ENCODE results near the gene CARNS1. TPM values are rescaled to one million over a fixed set of nuclear protein-coding genes. Genes with fewer than 3 reads are reported as not detected.

The CARNS1 gene
- total and polyA plus RNA-seq, 7 donors, result 0.16 to 0.83 (median 0.55) TPM; not detected in 2

DNA sequence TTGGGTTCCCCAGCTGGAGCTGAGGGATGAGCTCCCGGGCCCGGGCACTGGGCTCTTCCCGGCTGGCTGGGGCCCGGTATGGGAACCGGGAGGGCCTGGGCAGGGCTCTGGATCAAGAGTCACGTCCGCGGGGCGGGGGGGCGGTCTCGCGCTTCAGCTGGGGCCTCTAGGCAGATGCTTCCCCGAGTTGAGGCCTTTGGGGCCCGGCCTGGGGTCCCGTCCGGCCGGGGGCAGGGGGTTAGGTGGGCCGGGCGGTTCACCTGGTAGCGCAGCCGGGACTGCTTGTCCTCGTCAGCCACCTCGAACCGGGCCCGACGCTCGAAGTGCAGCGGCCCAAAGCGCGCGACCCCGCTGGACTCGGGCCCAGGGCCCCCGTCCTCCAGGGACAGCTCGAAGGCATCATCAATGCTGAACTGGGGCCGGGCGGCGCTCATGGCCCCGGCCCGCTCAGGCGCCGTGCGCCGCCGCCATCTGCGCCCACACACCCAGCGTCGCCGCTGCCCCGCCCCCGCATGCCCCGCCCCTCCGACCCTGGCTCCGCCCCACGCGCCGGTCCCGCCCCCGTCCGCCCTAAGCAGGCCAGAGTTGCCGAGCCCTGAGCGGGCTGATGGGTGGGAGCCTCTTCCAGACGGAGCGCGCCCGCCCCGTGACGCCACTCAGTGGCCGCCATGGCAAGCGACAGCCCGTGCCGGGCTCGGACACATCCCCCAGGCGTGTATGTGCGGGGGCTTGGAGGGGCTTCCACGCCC is 53.5 kb downstream of the CARNS1 start, which contains the start of gene TMEM134:
TSS of gene TMEM134 (minus strand) at position 493 of the 749 bp plus-strand sequence. CDS start at position 434, 59 bp downstream.
- WGBS, 2 donors, result 0 to 1% methylated on average over 76 of the region's 76 CpGs
- Histone ChIP-seq H3K36me3 (no peaks in the 10 kb centered on the region), H3K4me3 (peak within 1 kb of the TSS; percentile 90 to 96 (median 93)), H3K27me3 (no peaks in the 10 kb centered on the region), H3K4me1 (peaks cover 0 to 47% (median 35%) of the 10 kb centered on the region in 4 donors), H3K27ac (peak within 1 kb of the TSS; percentile 91 to 95 (median 92)), H3K9me3 (no peaks in the 10 kb centered on the region)
- peak; percentile 97 for DNase-seq
- intact Hi-C loops (cut with DNase I), result loop anchor here (1.0 to 2.0 kb wide), 4 partner anchors 13 to 68 kb away; partner anchors contain the start of genes PPP1CA and RPS6KB2
- peak; percentile 77 to 97 (median 92) for TF ChIP-seq POLR2AphosphoS5 (IDR thresholded peaks at IDR 0.05)
- TF ChIP-seq, protein P1, sequence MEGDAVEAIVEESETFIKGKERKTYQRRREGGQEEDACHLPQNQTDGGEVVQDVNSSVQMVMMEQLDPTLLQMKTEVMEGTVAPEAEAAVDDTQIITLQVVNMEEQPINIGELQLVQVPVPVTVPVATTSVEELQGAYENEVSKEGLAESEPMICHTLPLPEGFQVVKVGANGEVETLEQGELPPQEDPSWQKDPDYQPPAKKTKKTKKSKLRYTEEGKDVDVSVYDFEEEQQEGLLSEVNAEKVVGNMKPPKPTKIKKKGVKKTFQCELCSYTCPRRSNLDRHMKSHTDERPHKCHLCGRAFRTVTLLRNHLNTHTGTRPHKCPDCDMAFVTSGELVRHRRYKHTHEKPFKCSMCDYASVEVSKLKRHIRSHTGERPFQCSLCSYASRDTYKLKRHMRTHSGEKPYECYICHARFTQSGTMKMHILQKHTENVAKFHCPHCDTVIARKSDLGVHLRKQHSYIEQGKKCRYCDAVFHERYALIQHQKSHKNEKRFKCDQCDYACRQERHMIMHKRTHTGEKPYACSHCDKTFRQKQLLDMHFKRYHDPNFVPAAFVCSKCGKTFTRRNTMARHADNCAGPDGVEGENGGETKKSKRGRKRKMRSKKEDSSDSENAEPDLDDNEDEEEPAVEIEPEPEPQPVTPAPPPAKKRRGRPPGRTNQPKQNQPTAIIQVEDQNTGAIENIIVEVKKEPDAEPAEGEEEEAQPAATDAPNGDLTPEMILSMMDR (IDR thresholded peaks at IDR 0.05), result peak in 1 of 4 experiments; percentile 41
- TF ChIP-seq EP300 (IDR thresholded peaks at IDR 0.05), result no peak
- peak; percentile 74 to 86 for TF ChIP-seq POLR2A (IDR thresholded peaks at IDR 0.05)

DNA sequence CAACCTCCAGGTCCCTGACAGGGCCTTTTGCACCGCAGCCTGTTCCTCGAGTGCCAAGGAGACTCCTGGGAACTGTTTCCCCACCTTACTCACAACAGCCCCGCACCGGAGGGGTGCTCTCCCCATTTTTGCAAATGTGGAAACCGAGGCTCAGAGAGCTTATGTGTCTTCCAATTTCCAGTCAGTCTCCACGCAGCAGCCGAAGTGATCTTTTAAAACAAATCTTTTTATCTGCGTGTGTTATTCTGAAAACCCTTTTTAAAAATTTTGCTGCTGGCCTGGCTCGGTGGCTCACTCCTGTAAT is 54.0 kb downstream of the CARNS1 start:
- WGBS, 2 donors, result 6 to 18% methylated on average over 9 of the region's 9 CpGs
- TF ChIP-seq POLR2A (IDR thresholded peaks at IDR 0.05) (no peak), EP300 (IDR thresholded peaks at IDR 0.05) (no peak), POLR2AphosphoS5 (IDR thresholded peaks at IDR 0.05) (no peak)
- TF ChIP-seq, protein P1 (IDR thresholded peaks at IDR 0.05), result no peak
- intact Hi-C loops (cut with DNase I), result loop anchor here (1.0 to 2.0 kb wide), 4 partner anchors 13 to 69 kb away; partner anchors contain the start of genes PPP1CA and RPS6KB2

DNA sequence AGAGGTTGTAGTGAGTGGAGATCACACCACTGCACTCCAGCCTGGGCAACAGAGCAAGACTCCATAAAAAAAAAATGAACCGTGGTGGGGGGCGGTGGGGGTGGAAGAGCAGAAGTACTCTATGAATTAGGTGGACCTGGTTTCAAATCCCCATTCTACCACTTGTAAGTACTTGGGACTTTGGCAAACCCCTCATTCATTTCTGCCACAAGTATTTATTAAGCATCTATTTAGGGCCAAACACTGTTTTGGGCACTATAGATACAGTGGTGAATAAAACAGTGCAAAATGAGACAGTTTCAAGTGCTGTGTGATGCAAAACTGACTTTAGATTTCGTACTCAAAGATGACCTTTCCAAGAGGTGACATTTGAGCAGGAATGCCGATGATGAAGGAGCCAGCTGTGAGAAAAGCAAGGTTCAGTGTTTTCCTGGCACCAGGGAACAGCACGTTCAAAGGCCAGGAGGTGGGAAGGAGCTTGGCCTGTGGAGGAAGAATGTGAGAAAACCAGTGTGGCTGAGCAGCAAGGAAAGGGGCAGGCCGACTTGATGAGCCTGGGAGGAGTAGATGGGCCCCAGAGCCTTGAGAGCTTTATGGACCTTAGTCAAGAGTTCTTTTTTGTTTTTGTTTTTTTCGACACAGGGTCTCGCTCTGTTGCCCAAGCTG is 55.0 kb downstream of the CARNS1 start:
- 78 to 81% methylated on average over 8 of the region's 8 CpGs for WGBS, 2 donors
- intact Hi-C loops (cut with DNase I), result no loop called here
- no peak overlapping the region for H3K4me3 ChIP-seq
- TF ChIP-seq POLR2A (IDR thresholded peaks at IDR 0.05) (no peak), POLR2AphosphoS5 (IDR thresholded peaks at IDR 0.05) (no peak), EP300 (IDR thresholded peaks at IDR 0.05) (no peak)
- TF ChIP-seq, protein P1 (IDR thresholded peaks at IDR 0.05), result no peak
- peak overlapping the region in 1 of 4 donors; percentile 93 for H3K27ac ChIP-seq
- H3K4me1 ChIP-seq, result peaks cover 0 to 34% (median 22%) of the 10 kb centered on the region in 4 donors
- no peak for DNase-seq
- H3K27me3 ChIP-seq, result no peaks in the 10 kb centered on the region
- H3K36me3 ChIP-seq, result no peaks in the 10 kb centered on the region
- H3K9me3 ChIP-seq, result no peaks in the 10 kb centered on the region

More for the DNA sequence above, 54.0 kb downstream of the CARNS1 start:
- peaks cover 0 to 42% (median 30%) of the 10 kb centered on the region in 4 donors for H3K4me1 ChIP-seq
- H3K27me3 ChIP-seq, result no peaks in the 10 kb centered on the region
- no peaks in the 10 kb centered on the region for H3K9me3 ChIP-seq
- peak overlapping the region; percentile 91 to 95 (median 92) for H3K27ac ChIP-seq
- H3K36me3 ChIP-seq, result no peaks in the 10 kb centered on the region
- DNase-seq, result no peak
- H3K4me3 ChIP-seq, result peak overlapping the region; percentile 90 to 96 (median 93)

DNA sequence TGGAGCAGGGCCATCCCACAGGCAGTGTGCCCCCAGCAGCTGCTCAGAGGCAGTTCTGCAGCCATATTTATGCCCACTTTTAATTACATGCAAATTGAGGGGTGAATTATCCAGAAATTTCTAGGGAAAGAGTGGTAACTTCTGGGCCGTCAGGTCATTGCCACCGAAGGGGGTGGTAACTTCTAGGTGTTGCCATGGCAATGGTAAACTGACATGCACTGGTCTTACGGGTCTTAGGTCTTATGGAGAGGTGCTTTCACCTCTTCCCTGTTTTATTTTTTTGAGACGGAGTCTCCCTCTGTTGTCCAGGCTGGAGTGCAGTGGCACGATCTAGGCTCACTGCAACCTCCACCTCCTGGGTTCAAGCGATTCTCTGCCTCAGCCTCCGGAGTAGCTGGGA is 57.4 kb downstream of the CARNS1 start:
- no peaks in the 10 kb centered on the region for H3K9me3 ChIP-seq
- WGBS, 2 donors, result 78 to 81% methylated on average over 7 of the region's 7 CpGs
- H3K36me3 ChIP-seq, result no peaks in the 10 kb centered on the region
- TF ChIP-seq POLR2A (IDR thresholded peaks at IDR 0.05) (no peak), EP300 (IDR thresholded peaks at IDR 0.05) (no peak), POLR2AphosphoS5 (IDR thresholded peaks at IDR 0.05) (no peak)
- TF ChIP-seq, protein P1 (IDR thresholded peaks at IDR 0.05), result no peak
- intact Hi-C loops (cut with DNase I), result no loop called here
- H3K4me1 ChIP-seq, result peaks cover 0 to 16% (median 10%) of the 10 kb centered on the region in 4 donors
- H3K27ac ChIP-seq, result no peak overlapping the region
- no peak for DNase-seq
- no peak overlapping the region for H3K4me3 ChIP-seq
- no peaks in the 10 kb centered on the region for H3K27me3 ChIP-seq

Small RNA genes within 50 kb of the gene (small RNA-seq; reads per million reads assigned to genes)
- 0 reads per million in 3 donors for gene RNU6-1238P

Other genes with a start within 250 kb of the CARNS1 start
- gene GRK2, start 149.2 kb upstream of the CARNS1 start, total RNA-seq, result 10 to 100 TPM; 32.1 to 48.2 (median 38.9) TPM
- gene GRK2, start 149.2 kb upstream of the CARNS1 start, polyA plus RNA-seq, result 100 to 1,000 TPM in 1 of 3 donors, 10 to 100 TPM in 2; 88.3 to 152 (median 92.0) TPM
- gene ANKRD13D, start 126.4 kb upstream of the CARNS1 start, total RNA-seq, result 10 to 100 TPM; 23.9 to 45.7 (median 24.2) TPM
- gene ANKRD13D, start 126.4 kb upstream of the CARNS1 start, polyA plus RNA-seq, result 10 to 100 TPM in 2 of 3 donors, 1 to 10 TPM in 1; 9.0 to 42.2 (median 16.8) TPM
- 10 to 100 TPM; 20.0 to 37.7 (median 26.6) TPM for gene SSH3, start 112.1 kb upstream of the CARNS1 start, total RNA-seq
- gene SSH3, start 112.1 kb upstream of the CARNS1 start, polyA plus RNA-seq, result 10 to 100 TPM; 15.6 to 39.0 (median 21.3) TPM
- 10 to 100 TPM; 48.5 to 78.9 (median 67.0) TPM for gene POLD4, start 62.1 kb upstream of the CARNS1 start, total RNA-seq
- gene POLD4, start 62.1 kb upstream of the CARNS1 start, polyA plus RNA-seq, result 100 to 1,000 TPM; 381 to 748 (median 498) TPM
- 10 to 100 TPM in 1 of 4 donors, 1 to 10 TPM in 3; 2.9 to 49.8 (median 6.6) TPM for gene CLCF1, start 42.1 kb upstream of the CARNS1 start, total RNA-seq
- gene CLCF1, start 42.1 kb upstream of the CARNS1 start, polyA plus RNA-seq, result 1 to 10 TPM in 2 of 3 donors, under 1 TPM in 1; 0.92 to 6.5 (median 2.4) TPM
- gene RAD9A, start 23.7 kb upstream of the CARNS1 start, total RNA-seq, result 10 to 100 TPM; 11.4 to 18.1 (median 16.5) TPM
- gene RAD9A, start 23.7 kb upstream of the CARNS1 start, polyA plus RNA-seq, result 10 to 100 TPM in 1 of 3 donors, 1 to 10 TPM in 2; 6.5 to 33.9 (median 6.6) TPM
- 10 to 100 TPM; 59.5 to 87.0 (median 80.0) TPM for gene PPP1CA, start 13.8 kb upstream of the CARNS1 start, total RNA-seq
- 100 to 1,000 TPM; 228 to 357 (median 235) TPM for gene PPP1CA, start 13.8 kb upstream of the CARNS1 start, polyA plus RNA-seq
- gene TBC1D10C, start 11.6 kb upstream of the CARNS1 start, total RNA-seq, result 1 to 10 TPM in 2 of 4 donors, under 1 TPM in 1, not detected in 1; 0.71 to 2.5 (median 1.2) TPM
- 10 to 100 TPM in 1 of 3 donors, 1 to 10 TPM in 2; 1.6 to 48.2 (median 1.8) TPM for gene TBC1D10C, start 11.6 kb upstream of the CARNS1 start, polyA plus RNA-seq
- 10 to 100 TPM; 27.1 to 70.2 (median 35.2) TPM for gene RPS6KB2, start 12.8 kb downstream of the CARNS1 start, total RNA-seq
- 10 to 100 TPM; 55.9 to 67.9 (median 62.0) TPM for gene RPS6KB2, start 12.8 kb downstream of the CARNS1 start, polyA plus RNA-seq
- gene PTPRCAP, start 22.0 kb downstream of the CARNS1 start, total RNA-seq, result 1 to 10 TPM in 3 of 4 donors, under 1 TPM in 1; 0.71 to 3.7 (median 2.1) TPM
- 100 to 1,000 TPM in 1 of 3 donors, 1 to 10 TPM in 2; 2.4 to 129 (median 2.8) TPM for gene PTPRCAP, start 22.0 kb downstream of the CARNS1 start, polyA plus RNA-seq
- 10 to 100 TPM; 42.9 to 52.9 (median 46.1) TPM for gene CORO1B, start 27.8 kb downstream of the CARNS1 start, total RNA-seq
- 100 to 1,000 TPM; 150 to 190 (median 166) TPM for gene CORO1B, start 27.8 kb downstream of the CARNS1 start, polyA plus RNA-seq
- not detected for gene GPR152, start 37.1 kb downstream of the CARNS1 start, total RNA-seq
- gene GPR152, start 37.1 kb downstream of the CARNS1 start, polyA plus RNA-seq, result not detected
- gene CABP4, start 39.7 kb downstream of the CARNS1 start, total RNA-seq, result 1 to 10 TPM in 1 of 4 donors, under 1 TPM in 3; 0.41 to 1.5 (median 0.63) TPM
- under 1 TPM in 2 of 3 donors, not detected in 1; 0.60 to 0.61 TPM for gene CABP4, start 39.7 kb downstream of the CARNS1 start, polyA plus RNA-seq
- gene TMEM134, start 53.6 kb downstream of the CARNS1 start, total RNA-seq, result 100 to 1,000 TPM in 3 of 4 donors, 10 to 100 TPM in 1; 54.6 to 137 (median 121) TPM
- 10 to 100 TPM; 66.7 to 96.1 (median 69.1) TPM for gene TMEM134, start 53.6 kb downstream of the CARNS1 start, polyA plus RNA-seq
- gene AIP, start 67.3 kb downstream of the CARNS1 start, total RNA-seq, result 100 to 1,000 TPM; 103 to 120 (median 109) TPM
- gene AIP, start 67.3 kb downstream of the CARNS1 start, polyA plus RNA-seq, result 10 to 100 TPM; 71.2 to 82.3 (median 76.6) TPM
- 10 to 100 TPM in 1 of 4 donors, 1 to 10 TPM in 3; 3.2 to 16.0 (median 5.6) TPM for gene PITPNM1, start 89.7 kb downstream of the CARNS1 start, total RNA-seq
- 10 to 100 TPM; 16.2 to 69.1 (median 36.1) TPM for gene PITPNM1, start 89.7 kb downstream of the CARNS1 start, polyA plus RNA-seq
- 10 to 100 TPM; 13.3 to 32.9 (median 23.7) TPM for gene CDK2AP2, start 92.5 kb downstream of the CARNS1 start, total RNA-seq
- gene CDK2AP2, start 92.5 kb downstream of the CARNS1 start, polyA plus RNA-seq, result 100 to 1,000 TPM in 2 of 3 donors, 10 to 100 TPM in 1; 64.9 to 126 (median 101) TPM
- gene CABP2, start 107.8 kb downstream of the CARNS1 start, total RNA-seq, result not detected
- gene CABP2, start 107.8 kb downstream of the CARNS1 start, polyA plus RNA-seq, result not detected
- 100 to 1,000 TPM; 349 to 702 (median 499) TPM for gene GSTP1, start 168.1 kb downstream of the CARNS1 start, total RNA-seq
- 100 to 1,000 TPM; 451 to 717 (median 599) TPM for gene GSTP1, start 168.1 kb downstream of the CARNS1 start, polyA plus RNA-seq
- 100 to 1,000 TPM; 152 to 286 (median 203) TPM for gene NDUFV1, start 191.3 kb downstream of the CARNS1 start, total RNA-seq
- 100 to 1,000 TPM; 169 to 268 (median 254) TPM for gene NDUFV1, start 191.3 kb downstream of the CARNS1 start, polyA plus RNA-seq
- gene NUDT8, start 214.3 kb downstream of the CARNS1 start, total RNA-seq, result 10 to 100 TPM in 1 of 4 donors, 1 to 10 TPM in 3; 3.6 to 10.9 (median 7.0) TPM
- gene NUDT8, start 214.3 kb downstream of the CARNS1 start, polyA plus RNA-seq, result 10 to 100 TPM; 29.6 to 63.1 (median 51.1) TPM
- not detected for gene TBX10, start 224.1 kb downstream of the CARNS1 start, total RNA-seq
- gene TBX10, start 224.1 kb downstream of the CARNS1 start, polyA plus RNA-seq, result 100 to 1,000 TPM in 1 of 3 donors, 10 to 100 TPM in 2; 15.8 to 109 (median 60.6) TPM
- not detected for gene ACY3, start 235.1 kb downstream of the CARNS1 start, total RNA-seq
- 10 to 100 TPM; 12.4 to 16.6 (median 16.2) TPM for gene ACY3, start 235.1 kb downstream of the CARNS1 start, polyA plus RNA-seq